Fibroblast of lung (primary cell): ENCODE results near the gene TPCN2.

Source experiments
- EZH2 ChIP-seq: IDR thresholded peaks from 2 replicates; pipeline ENCODE4 v1.5.1; 2012; ENCODE audit warnings: low read length, control low read depth, mild to moderate bottlenecking; ENCODE audit errors: missing control alignments
- TF ChIP-seq, protein P1 (sequence below), 2 donors: IDR thresholded peaks in 1 of 2; conservative IDR thresholded peaks in 1 of 2; 1 replicate in 1 of 2; 2 replicates in 1 of 2; pipeline ENCODE4 v1.5.1; 2011 to 2012; ENCODE audit warnings: low read length in 2 of 2, control low read depth in 1 of 2, inconsistent platforms in 1 of 2, low read depth in 1 of 2, mild to moderate bottlenecking in 1 of 2

DNA sequence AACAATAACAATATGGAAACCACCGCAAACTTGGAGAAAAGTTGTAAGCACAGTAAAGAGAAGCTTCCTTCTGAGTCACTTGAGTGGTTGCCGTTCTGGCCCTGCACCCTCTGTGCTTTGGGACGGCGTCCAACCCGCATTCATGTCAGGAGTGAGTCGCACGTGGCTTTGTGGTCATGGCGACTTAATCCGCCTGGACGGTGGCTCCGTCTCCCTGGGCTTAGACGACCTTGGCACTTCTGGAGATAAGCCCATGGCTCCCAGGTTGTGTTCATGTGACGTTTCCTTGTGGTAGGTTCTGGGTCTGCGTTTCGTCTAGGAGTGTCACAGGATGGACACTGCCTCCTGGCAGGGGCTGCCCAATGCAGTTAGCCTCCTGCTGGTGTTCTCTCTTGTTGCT is 40.5 kb downstream of the TPCN2 start:
- TF ChIP-seq, protein P1, sequence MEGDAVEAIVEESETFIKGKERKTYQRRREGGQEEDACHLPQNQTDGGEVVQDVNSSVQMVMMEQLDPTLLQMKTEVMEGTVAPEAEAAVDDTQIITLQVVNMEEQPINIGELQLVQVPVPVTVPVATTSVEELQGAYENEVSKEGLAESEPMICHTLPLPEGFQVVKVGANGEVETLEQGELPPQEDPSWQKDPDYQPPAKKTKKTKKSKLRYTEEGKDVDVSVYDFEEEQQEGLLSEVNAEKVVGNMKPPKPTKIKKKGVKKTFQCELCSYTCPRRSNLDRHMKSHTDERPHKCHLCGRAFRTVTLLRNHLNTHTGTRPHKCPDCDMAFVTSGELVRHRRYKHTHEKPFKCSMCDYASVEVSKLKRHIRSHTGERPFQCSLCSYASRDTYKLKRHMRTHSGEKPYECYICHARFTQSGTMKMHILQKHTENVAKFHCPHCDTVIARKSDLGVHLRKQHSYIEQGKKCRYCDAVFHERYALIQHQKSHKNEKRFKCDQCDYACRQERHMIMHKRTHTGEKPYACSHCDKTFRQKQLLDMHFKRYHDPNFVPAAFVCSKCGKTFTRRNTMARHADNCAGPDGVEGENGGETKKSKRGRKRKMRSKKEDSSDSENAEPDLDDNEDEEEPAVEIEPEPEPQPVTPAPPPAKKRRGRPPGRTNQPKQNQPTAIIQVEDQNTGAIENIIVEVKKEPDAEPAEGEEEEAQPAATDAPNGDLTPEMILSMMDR (conservative IDR thresholded peaks at IDR 0.05 in 1 of 2, IDR thresholded peaks at IDR 0.05 in 1 of 2; ENCODE audit: low read depth in 1 of 2, low read length in 2 of 2), result no peak
- no peak for TF ChIP-seq EZH2
